Pons (tissue), 1 donor: Measurements from ENCODE around the gene CLK2.
A peak's percentile ranks its signal among the peaks of the same experiment; 100 is the strongest.
"Not testable (repeated sequence)": the region's sequence is repeated elsewhere in the genome, so short reads cannot be mapped to it uniquely, and the experiment has no call there.

ENCODE experiments used
- DNase-seq: peaks from one replicate; pipeline ENCODE4 v3.0.0-alpha.2; 2016; ENCODE audit warnings: low spot score

The CLK2 gene

GRCh38 chr1:155296661-155297060 is 23.4 kb upstream of the CLK2 start:
- no peak for DNase-seq

GRCh38 chr1:155295942-155296267 is 22.6 kb upstream of the CLK2 start:
- DNase-seq = no peak

GRCh38 chr1:155295183-155295941 is 22.1 kb upstream of the CLK2 start:
- no peak for DNase-seq

- no peak for DNase-seq
These were observed 21.3 kb upstream of the CLK2 start for GRCh38 chr1:155294520-155295182.

- no peak for DNase-seq
These were observed 19.9 kb upstream of the CLK2 start for GRCh38 chr1:155293086-155293749.

GRCh38 chr1:155291006-155291405 is 17.7 kb upstream of the CLK2 start:
- DNase-seq = not testable (repeated sequence)

GRCh38 chr1:155287987-155288543 is 14.8 kb upstream of the CLK2 start:
- no peak for DNase-seq

- DNase-seq = no peak
These were observed 13.2 kb upstream of the CLK2 start for GRCh38 chr1:155286544-155286943.

GRCh38 chr1:155285631-155286044 is 12.3 kb upstream of the CLK2 start:
- DNase-seq = no peak

GRCh38 chr1:155285063-155285462 is 11.8 kb upstream of the CLK2 start:
- DNase-seq = no peak

- no peak for DNase-seq
These were observed 11.2 kb upstream of the CLK2 start for GRCh38 chr1:155284476-155284875.

- no peak for DNase-seq
These were observed 9.3 kb upstream of the CLK2 start for GRCh38 chr1:155282488-155283091.

- DNase-seq = no peak
These were observed 6.0 kb upstream of the CLK2 start for GRCh38 chr1:155279268-155279667.

- no peak for DNase-seq
These were observed 5.4 kb upstream of the CLK2 start for GRCh38 chr1:155278689-155279160.

GRCh38 chr1:155277902-155278688 is 4.8 kb upstream of the CLK2 start:
- peak; percentile 24 for DNase-seq

- peak; percentile 97 for DNase-seq
These were observed 4.0 kb upstream of the CLK2 start, which contains the start of gene HCN3 for GRCh38 chr1:155277070-155277901. Gene HCN3 (plus strand): TSS chr1:155277463. CDS start chr1:155277591, 128 bp downstream.

GRCh38 chr1:155272466-155273342 is 600 bp downstream of the CLK2 start:
- no peak for DNase-seq

- DNase-seq = no peak
These were observed 3.9 kb downstream of the CLK2 start for GRCh38 chr1:155269381-155269780.

GRCh38 chr1:155268630-155269029 is 4.7 kb downstream of the CLK2 start:
- no peak for DNase-seq
